HAP-1 (cell line): Measurements from ENCODE around the gene EN2.

Experiments used
- DNase-seq, 2 experiments: peaks; one replicate each; pipeline ENCODE4 v3.0.0-alpha.2; 2016 to 2020; ENCODE audit warnings: low spot score in 2 of 2
- H3K27me3 ChIP-seq: fragments of 250-450 bp; sonication (Bioruptor Pico); 2 replicates; pipeline ENCODE4 v1.5.1; 2020; ENCODE audit warnings: low read depth, mild to moderate bottlenecking, moderate library complexity
- H3K36me3 ChIP-seq: fragments of 250-450 bp; sonication (Bioruptor Pico); replicated peaks from 2 replicates; pipeline ENCODE4 v1.5.1; 2020; ENCODE audit warnings: mild to moderate bottlenecking
- H3K4me1 ChIP-seq: fragments of 250-450 bp; sonication (Bioruptor Pico); 2 replicates; pipeline ENCODE4 v1.5.1; 2020; ENCODE audit warnings: mild to moderate bottlenecking
- H3K4me3 ChIP-seq: fragments of 250-450 bp; sonication (Bioruptor Pico); 2 replicates; pipeline ENCODE4 v1.5.1; 2020; ENCODE audit warnings: mild to moderate bottlenecking, moderate library complexity
- H3K9me3 ChIP-seq: fragments of 250-450 bp; sonication (Bioruptor Pico); 2 replicates; pipeline ENCODE4 v1.5.1; 2020; ENCODE audit warnings: mild to moderate bottlenecking, moderate library complexity
- in situ Hi-C: fragments of 300-500 bp; cut with MboI; formaldehyde crosslinking; loops from 3 replicates; pipeline ENCODE4 v1.14.3; 2020; ENCODE audit warnings: low sequenced_read_pairs, inconsistent platforms, mixed read lengths

Gene EN2

GRCh38 chr7:155450970-155451801, 6.7 kb upstream of the EN2 start:
- Histone ChIP-seq H3K27me3 (peaks cover 83% of the 10 kb centered on the region), H3K4me3 (no peak overlapping the region), H3K36me3 (no peaks in the 10 kb centered on the region), H3K9me3 (no peaks in the 10 kb centered on the region), H3K4me1 (no peaks in the 10 kb centered on the region)
- in situ Hi-C loops, result no loop called here
- no peak for DNase-seq

GRCh38 chr7:155451840-155452239, 6.1 kb upstream of the EN2 start:
- no peak overlapping the region for H3K4me3 ChIP-seq
- DNase-seq, result no peak
- peaks cover 4% of the 10 kb centered on the region for H3K4me1 ChIP-seq
- H3K27me3 ChIP-seq, result peaks cover 83% of the 10 kb centered on the region
- in situ Hi-C loops, result no loop called here
- H3K36me3 ChIP-seq, result no peaks in the 10 kb centered on the region
- H3K9me3 ChIP-seq, result no peaks in the 10 kb centered on the region

GRCh38 chr7:155452505-155453295, 5.2 kb upstream of the EN2 start:
- in situ Hi-C loops, result no loop called here
- no peak overlapping the region for H3K4me3 ChIP-seq
- DNase-seq, result no peak
- H3K27me3 ChIP-seq, result peaks cover 79% of the 10 kb centered on the region
- H3K36me3 ChIP-seq, result no peaks in the 10 kb centered on the region
- no peaks in the 10 kb centered on the region for H3K9me3 ChIP-seq
- peaks cover 4% of the 10 kb centered on the region for H3K4me1 ChIP-seq

- in situ Hi-C loops, result no loop called here
- Histone ChIP-seq H3K9me3 (no peaks in the 10 kb centered on the region), H3K36me3 (no peaks in the 10 kb centered on the region), H3K4me3 (no peak overlapping the region), H3K4me1 (peaks cover 4% of the 10 kb centered on the region), H3K27me3 (peaks cover 71% of the 10 kb centered on the region)
- DNase-seq, result no peak
These were observed 4.4 kb upstream of the EN2 start for GRCh38 chr7:155453296-155454182.

- Histone ChIP-seq H3K9me3 (no peaks in the 10 kb centered on the region), H3K36me3 (no peaks in the 10 kb centered on the region), H3K4me1 (peaks cover 4% of the 10 kb centered on the region), H3K27me3 (peaks cover 62% of the 10 kb centered on the region), H3K4me3 (no peak overlapping the region)
- no peak for DNase-seq
- in situ Hi-C loops, result no loop called here
These were observed 3.5 kb upstream of the EN2 start for GRCh38 chr7:155454183-155455112.

- Histone ChIP-seq H3K4me3 (no peak overlapping the region), H3K27me3 (peaks cover 54% of the 10 kb centered on the region), H3K36me3 (no peaks in the 10 kb centered on the region), H3K4me1 (peaks cover 4% of the 10 kb centered on the region), H3K9me3 (no peaks in the 10 kb centered on the region)
- in situ Hi-C loops, result no loop called here
- no peak for DNase-seq
These were observed 2.7 kb upstream of the EN2 start for GRCh38 chr7:155455132-155455693.

GRCh38 chr7:155455776-155456737, 1.9 kb upstream of the EN2 start:
- H3K27me3 ChIP-seq, result peaks cover 46% of the 10 kb centered on the region
- in situ Hi-C loops, result no loop called here

GRCh38 chr7:155456738-155457543, 988 bp upstream of the EN2 start:
- peaks cover 37% of the 10 kb centered on the region for H3K27me3 ChIP-seq
- no peaks in the 10 kb centered on the region for H3K9me3 ChIP-seq
- H3K36me3 ChIP-seq, result no peaks in the 10 kb centered on the region; the same call in 1 of the 2 replicates
- in situ Hi-C loops, result no loop called here
- peak overlapping the region; percentile 70 for H3K4me3 ChIP-seq
- peaks cover 4% of the 10 kb centered on the region for H3K4me1 ChIP-seq
- peak; percentile 85 to 92 for DNase-seq

More at GRCh38 chr7:155455776-155456737, 1.9 kb upstream of the EN2 start:
- no peak for DNase-seq
- Histone ChIP-seq H3K36me3 (no peaks in the 10 kb centered on the region; the same call in 1 of the 2 replicates), H3K4me3 (peak overlapping the region; percentile 70), H3K9me3 (no peaks in the 10 kb centered on the region), H3K4me1 (peaks cover 4% of the 10 kb centered on the region)

GRCh38 chr7:155457544-155458110, 302 bp upstream of the EN2 start:
- Histone ChIP-seq H3K4me3 (peak overlapping the region; percentile 70), H3K36me3 (peaks cover 3% of the 10 kb centered on the region; the same call in 1 of the 2 replicates), H3K9me3 (no peaks in the 10 kb centered on the region), H3K27me3 (peaks cover 30% of the 10 kb centered on the region), H3K4me1 (peaks cover 7% of the 10 kb centered on the region)
- in situ Hi-C loops, result no loop called here
- no peak for DNase-seq

- Histone ChIP-seq H3K36me3 (peaks cover 11% of the 10 kb centered on the region; the same call in 1 of the 2 replicates), H3K9me3 (no peaks in the 10 kb centered on the region), H3K4me1 (peaks cover 9% of the 10 kb centered on the region), H3K27me3 (peaks cover 17% of the 10 kb centered on the region), H3K4me3 (peak overlapping the region; percentile 59)
- in situ Hi-C loops, result no loop called here
- peak; percentile 26 to 73 for DNase-seq
These were observed 1.2 kb downstream of the EN2 start for GRCh38 chr7:155458878-155459699.
